Mesenchymal stem cell (in vitro differentiated cells and primary cell): ENCODE data around the gene L3MBTL3.

Source experiments
- DNase-seq: peaks from one replicate; pipeline ENCODE4 v3.0.0-alpha.2; 2013
- H2AFZ ChIP-seq: one replicate; pipeline ENCODE4 v1.6.1; 2013; ENCODE audit warnings: low read depth, mild to moderate bottlenecking, control low read depth, inconsistent platforms, low read length, moderate library complexity
- H2AK5ac ChIP-seq: 2 replicates; pipeline ENCODE4 v1.6.1; 2013; ENCODE audit warnings: low read length, moderate library complexity, mild to moderate bottlenecking, inconsistent platforms; ENCODE audit not compliant: severe bottlenecking
- H2BK120ac ChIP-seq: one replicate; pipeline ENCODE4 v1.6.1; 2013; ENCODE audit warnings: low read depth, mild to moderate bottlenecking, inconsistent platforms, low read length, moderate library complexity
- H2BK12ac ChIP-seq, 2 experiments: one replicate each; pipeline ENCODE4 v1.6.1; 2013; ENCODE audit warnings: inconsistent platforms in 2 of 2, low read length in 2 of 2, mild to moderate bottlenecking in 2 of 2, moderate library complexity in 2 of 2, control low read depth in 1 of 2
- H2BK15ac ChIP-seq: one replicate; pipeline ENCODE4 v1.6.1; 2013; ENCODE audit warnings: mild to moderate bottlenecking, low read depth, inconsistent platforms; ENCODE audit not compliant: poor library complexity, severe bottlenecking
- H2BK5ac ChIP-seq: 2 replicates; pipeline ENCODE4 v1.6.1; 2013; ENCODE audit warnings: low read depth, mild to moderate bottlenecking, low read length, control low read depth, inconsistent platforms; ENCODE audit not compliant: poor library complexity, severe bottlenecking
- H3K14ac ChIP-seq, 2 experiments: one replicate each; pipeline ENCODE4 v1.6.1; 2013; ENCODE audit warnings: inconsistent platforms in 2 of 2, low read length in 2 of 2, control low read depth in 1 of 2, mild to moderate bottlenecking in 1 of 2, moderate library complexity in 1 of 2
- H3K18ac ChIP-seq, 2 experiments: one replicate each; pipeline ENCODE4 v1.6.1; 2013; ENCODE audit warnings: inconsistent platforms in 2 of 2, low read length in 2 of 2, control low read depth in 1 of 2, low read depth in 1 of 2, mild to moderate bottlenecking in 1 of 2
- H3K23ac ChIP-seq, 2 experiments: one replicate each; pipeline ENCODE4 v1.6.1; 2013; ENCODE audit warnings: inconsistent platforms in 2 of 2, low read length in 2 of 2, mild to moderate bottlenecking in 2 of 2, moderate library complexity in 2 of 2, control low read depth in 1 of 2
- H3K27ac ChIP-seq: 2 replicates; pipeline ENCODE4 v1.5.1; 2013; ENCODE audit warnings: mild to moderate bottlenecking, moderate library complexity, low read length, control low read depth, inconsistent platforms; ENCODE audit not compliant: poor library complexity, severe bottlenecking
- H3K27me3 ChIP-seq, 2 experiments: 2 replicates each; pipeline versions ENCODE4 v1.6.1 to v1.7.0; 2013; ENCODE audit warnings: low read length in 2 of 2, mild to moderate bottlenecking in 2 of 2, moderate library complexity in 2 of 2, control low read depth in 1 of 2, inconsistent platforms in 1 of 2; ENCODE audit not compliant: control insufficient read depth in 1 of 2, insufficient read depth in 1 of 2
- H3K36me3 ChIP-seq, 2 experiments: 2 replicates each; pipeline versions ENCODE4 v1.6.1 to v1.7.0; 2013; ENCODE audit warnings: low read length in 2 of 2, control low read depth in 1 of 2, inconsistent platforms in 1 of 2, low read depth in 1 of 2, mild to moderate bottlenecking in 1 of 2; ENCODE audit not compliant: insufficient read depth in 2 of 2, control insufficient read depth in 1 of 2
- H3K4ac ChIP-seq, 2 experiments: one replicate each; pipeline ENCODE4 v1.6.1; 2013; ENCODE audit warnings: inconsistent platforms in 2 of 2, low read length in 2 of 2, mild to moderate bottlenecking in 2 of 2, moderate library complexity in 2 of 2, control low read depth in 1 of 2, low read depth in 1 of 2
- H3K4me1 ChIP-seq: 2 replicates; pipeline ENCODE4 v1.6.1; 2013; ENCODE audit warnings: low read depth, low read length, control low read depth; ENCODE audit not compliant: control insufficient read depth, insufficient read depth
- H3K4me2 ChIP-seq: 2 replicates; pipeline ENCODE4 v1.6.1; 2013; ENCODE audit warnings: low read length, mild to moderate bottlenecking, inconsistent platforms; ENCODE audit not compliant: poor library complexity, severe bottlenecking
- H3K4me3 ChIP-seq, 2 experiments: 2 replicates each; pipeline versions ENCODE4 v1.5.1 to v1.7.0; 2013; ENCODE audit warnings: low read length in 2 of 2, mild to moderate bottlenecking in 2 of 2, control low read depth in 1 of 2, low read depth in 1 of 2; ENCODE audit not compliant: insufficient read depth in 1 of 2
- H3K79me1 ChIP-seq: replicated peaks from 2 replicates; pipeline ENCODE4 v1.6.1; 2013; ENCODE audit warnings: mild to moderate bottlenecking, control low read depth, low read length, inconsistent platforms; ENCODE audit not compliant: poor library complexity, severe bottlenecking
- H3K9ac ChIP-seq: 2 replicates; pipeline ENCODE4 v1.7.0; 2013; ENCODE audit warnings: mild to moderate bottlenecking, low read length, moderate library complexity
- H3K9me3 ChIP-seq: 2 replicates; pipeline ENCODE4 v1.7.0; 2013; ENCODE audit warnings: mild to moderate bottlenecking, low read length; ENCODE audit not compliant: control insufficient read depth
- H4K8ac ChIP-seq: one replicate; pipeline ENCODE4 v1.6.1; 2013; ENCODE audit warnings: inconsistent platforms, mild to moderate bottlenecking, low read length, moderate library complexity
- H4K91ac ChIP-seq: one replicate; pipeline ENCODE4 v1.6.1; 2013; ENCODE audit warnings: mild to moderate bottlenecking, low read length, inconsistent platforms
- WGBS: methylation state at CpG from one replicate; pipeline ENCODE4 v1.1.7; 2013; ENCODE audit warnings: mixed read lengths; 5-methylcytosine and 5-hydroxymethylcytosine counted together

Gene L3MBTL3

GRCh38 chr6:130033949-130034348 is 15.6 kb downstream of the L3MBTL3 start:
- Histone ChIP-seq H2BK5ac (no peak overlapping the region), H3K27ac (no peak overlapping the region), H3K9me3 (no peaks in the 10 kb centered on the region), H2BK15ac (no peak overlapping the region), H3K4ac (no peak overlapping the region), H2AFZ (no peak overlapping the region), H2AK5ac (no peak overlapping the region), H3K4me3 (no peak overlapping the region), H3K79me1 (peaks cover 33% of the 10 kb centered on the region), H2BK120ac (no peak overlapping the region), H4K8ac (no peak overlapping the region), H3K27me3 (no peaks in the 10 kb centered on the region), H3K9ac (no peak overlapping the region), H3K14ac (no peak overlapping the region), H3K18ac (no peak overlapping the region), H3K23ac (no peak overlapping the region), H3K4me2 (no peak overlapping the region), H4K91ac (no peak overlapping the region), H3K4me1 (peaks cover 3% of the 10 kb centered on the region), H3K36me3 (peaks cover 0 to 6% of the 10 kb centered on the region in 2 experiments), H2BK12ac (no peak overlapping the region)
- DNase-seq = no peak
- 61% methylated on average over 4 of the region's 5 CpGs for WGBS

- Histone ChIP-seq H3K4ac (no peak overlapping the region), H4K8ac (no peak overlapping the region), H3K9ac (no peak overlapping the region), H3K4me2 (no peak overlapping the region), H3K23ac (no peak overlapping the region), H3K14ac (no peak overlapping the region), H3K36me3 (peaks cover 0 to 6% of the 10 kb centered on the region in 2 experiments), H2BK12ac (no peak overlapping the region), H2BK15ac (no peak overlapping the region), H2BK5ac (no peak overlapping the region), H2AFZ (no peak overlapping the region), H3K27me3 (no peaks in the 10 kb centered on the region), H4K91ac (no peak overlapping the region), H2BK120ac (no peak overlapping the region), H3K9me3 (no peaks in the 10 kb centered on the region), H2AK5ac (no peak overlapping the region), H3K4me3 (no peak overlapping the region), H3K18ac (peak overlapping the region in 1 of 2 experiments; percentile 11), H3K27ac (no peak overlapping the region), H3K79me1 (peaks cover 29% of the 10 kb centered on the region), H3K4me1 (peaks cover 3% of the 10 kb centered on the region)
- WGBS = 21% methylated on average over 7 of the region's 11 CpGs
- DNase-seq = peak; percentile 93
Observed at GRCh38 chr6:130034378-130035146, 16.2 kb downstream of the L3MBTL3 start.

GRCh38 chr6:130035211-130035610 is 16.8 kb downstream of the L3MBTL3 start:
- Histone ChIP-seq H3K4me2 (no peak overlapping the region), H2BK120ac (no peak overlapping the region), H3K23ac (no peak overlapping the region), H4K91ac (no peak overlapping the region), H3K9me3 (no peaks in the 10 kb centered on the region), H3K4me3 (no peak overlapping the region), H3K4me1 (peaks cover 3% of the 10 kb centered on the region), H2AK5ac (no peak overlapping the region), H4K8ac (no peak overlapping the region), H2BK5ac (no peak overlapping the region), H3K18ac (peak overlapping the region in 1 of 2 experiments; percentile 67), H3K27me3 (no peaks in the 10 kb centered on the region), H3K79me1 (peaks cover 25% of the 10 kb centered on the region), H2BK12ac (peak overlapping the region in 1 of 2 experiments; percentile 8), H3K27ac (no peak overlapping the region), H2BK15ac (no peak overlapping the region), H3K9ac (no peak overlapping the region), H3K4ac (no peak overlapping the region), H3K14ac (peak overlapping the region in 1 of 2 experiments; percentile 62), H3K36me3 (peaks cover 0 to 6% of the 10 kb centered on the region in 2 experiments), H2AFZ (no peak overlapping the region)
- peak; percentile 27 for DNase-seq
- WGBS = 80% methylated on average over 2 of the region's 2 CpGs

- Histone ChIP-seq H4K91ac (no peak overlapping the region), H2AK5ac (no peak overlapping the region), H3K79me1 (peaks cover 18% of the 10 kb centered on the region), H3K9ac (no peak overlapping the region), H3K14ac (no peak overlapping the region), H2AFZ (no peak overlapping the region), H3K4me2 (no peak overlapping the region), H3K27me3 (no peaks in the 10 kb centered on the region), H4K8ac (no peak overlapping the region), H3K27ac (no peak overlapping the region), H3K4me1 (peaks cover 1% of the 10 kb centered on the region), H3K4ac (no peak overlapping the region), H3K18ac (no peak overlapping the region), H2BK15ac (no peak overlapping the region), H3K4me3 (no peak overlapping the region), H2BK120ac (no peak overlapping the region), H2BK5ac (no peak overlapping the region), H3K23ac (no peak overlapping the region), H3K9me3 (no peaks in the 10 kb centered on the region), H2BK12ac (no peak overlapping the region), H3K36me3 (peaks cover 0 to 3% of the 10 kb centered on the region in 2 experiments)
- WGBS = 100% methylated on average over 1 of the region's 3 CpGs
- DNase-seq = peak; percentile 28
Observed at GRCh38 chr6:130037207-130037811, 18.9 kb downstream of the L3MBTL3 start.
